Forelimb muscle (tissue), 1 donor: ENCODE results near the gene CTF1. TPM values are rescaled to one million over a fixed set of nuclear protein-coding genes. Genes with fewer than 3 reads are reported as not detected.

Experiments
- polyA plus RNA-seq: library from polyadenylated mRNA; unstranded; fragments of 120-200 nt; gene quantifications from one replicate; pipeline ENCODE4 v1.2.1, GENCODE V29; 2013; ENCODE audit not compliant: insufficient read length

Gene CTF1
- polyA plus RNA-seq, 1 donor: 12.8 TPM

Other genes with a start within 250 kb of the CTF1 start
- 20.3 TPM for gene PRR14, start 245.7 kb upstream of the CTF1 start, polyA plus RNA-seq
- 33.8 TPM for gene FBRS, start 238.2 kb upstream of the CTF1 start, polyA plus RNA-seq
- gene SRCAP, start 197.4 kb upstream of the CTF1 start, polyA plus RNA-seq: 25.0 TPM
- 12.7 TPM for gene PHKG2, start 148.2 kb upstream of the CTF1 start, polyA plus RNA-seq
- gene CFAP119, start 134.6 kb upstream of the CTF1 start, polyA plus RNA-seq: 1.3 TPM
- 40.2 TPM for gene RNF40, start 134.3 kb upstream of the CTF1 start, polyA plus RNA-seq
- gene ZNF629, start 109.4 kb upstream of the CTF1 start, polyA plus RNA-seq: 12.3 TPM
- gene BCL7C, start 2.5 kb upstream of the CTF1 start, polyA plus RNA-seq: 29.0 TPM
- gene FBXL19, start 27.0 kb downstream of the CTF1 start, polyA plus RNA-seq: 10.9 TPM
- gene ORAI3, start 52.5 kb downstream of the CTF1 start, polyA plus RNA-seq: 9.9 TPM
- gene SETD1A, start 61.1 kb downstream of the CTF1 start, polyA plus RNA-seq: 11.9 TPM
- 8.9 TPM for gene HSD3B7, start 88.6 kb downstream of the CTF1 start, polyA plus RNA-seq
- gene STX1B, start 114.0 kb downstream of the CTF1 start, polyA plus RNA-seq: 1.9 TPM
- 43.0 TPM for gene STX4, start 136.9 kb downstream of the CTF1 start, polyA plus RNA-seq
- gene ZNF668, start 177.6 kb downstream of the CTF1 start, polyA plus RNA-seq: 8.7 TPM
- 10.0 TPM for gene ZNF646, start 177.8 kb downstream of the CTF1 start, polyA plus RNA-seq
- gene PRSS53, start 192.3 kb downstream of the CTF1 start, polyA plus RNA-seq: 4.9 TPM
- 61.3 TPM for gene VKORC1, start 198.2 kb downstream of the CTF1 start, polyA plus RNA-seq
- 25.2 TPM for gene BCKDK, start 211.8 kb downstream of the CTF1 start, polyA plus RNA-seq
- 54.9 TPM for gene KAT8, start 221.1 kb downstream of the CTF1 start, polyA plus RNA-seq
- 0.09 TPM for gene PRSS8, start 239.1 kb downstream of the CTF1 start, polyA plus RNA-seq